HG03064 (cell line): ENCODE results near the gene DAPK2.

Source experiments
- ATAC-seq: cut with Tn5 transposase; IDR thresholded peaks from one replicate; pipeline ENCODE4 v1.9.1; 2021; ENCODE audit warnings: low read depth; ENCODE audit not compliant: unreplicated experiment

The DAPK2 gene

DNA sequence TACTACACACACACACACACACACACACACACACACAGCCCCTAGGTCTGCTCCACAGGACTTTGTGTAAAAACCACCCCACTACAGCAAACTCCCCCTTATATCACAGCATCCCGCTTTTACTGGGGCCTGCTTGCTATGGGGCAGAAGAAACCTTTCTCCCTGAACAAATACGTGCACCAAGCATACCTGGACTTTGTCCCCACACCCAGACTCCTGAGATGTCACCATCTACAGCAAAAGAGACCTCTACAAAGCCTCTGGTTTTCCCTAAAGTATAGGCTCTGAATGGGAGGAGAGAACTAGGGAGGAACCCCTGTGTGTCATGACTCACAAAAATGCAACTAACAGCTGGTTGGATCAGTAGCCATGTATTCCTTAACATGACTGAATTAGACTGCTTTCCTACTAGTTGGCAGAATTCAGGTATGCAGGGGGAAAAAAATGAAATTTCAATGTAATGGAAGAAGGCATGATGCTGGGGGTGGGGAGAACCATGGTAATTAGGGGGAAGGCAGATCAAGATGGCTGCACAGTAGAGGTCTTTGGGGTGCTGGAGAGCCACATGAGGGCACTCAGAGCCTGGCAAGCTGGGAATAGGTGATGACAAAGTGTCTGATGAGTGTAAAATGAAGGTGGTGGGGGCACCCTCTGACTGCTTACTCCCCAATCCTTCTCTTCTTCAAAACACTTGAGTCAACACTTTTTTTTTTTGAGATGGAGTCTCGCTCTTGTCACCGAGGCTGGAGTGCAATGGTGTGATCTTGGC lies 45.9 kb downstream of the DAPK2 start:
- no peak for ATAC-seq

DNA sequence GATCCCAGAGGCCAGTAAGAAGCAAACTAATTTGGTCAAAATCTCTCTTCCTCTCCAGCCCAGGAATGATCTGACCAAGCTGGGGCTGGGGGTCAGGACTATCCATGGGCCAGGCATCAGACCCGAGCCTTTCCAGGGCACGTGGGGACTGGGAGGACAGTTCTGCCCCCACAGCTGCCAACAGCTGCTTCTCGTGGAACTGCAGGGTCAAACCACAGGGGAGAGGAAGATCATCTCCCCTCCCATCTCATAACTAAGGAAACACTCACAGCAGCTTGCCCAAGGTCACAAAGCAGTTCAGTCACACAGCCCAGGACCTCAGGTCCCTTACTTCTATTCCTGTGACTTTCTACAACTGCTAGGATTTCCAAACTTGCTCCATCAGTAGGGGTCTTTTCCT lies 47.1 kb downstream of the DAPK2 start:
- ATAC-seq: no peak

DNA sequence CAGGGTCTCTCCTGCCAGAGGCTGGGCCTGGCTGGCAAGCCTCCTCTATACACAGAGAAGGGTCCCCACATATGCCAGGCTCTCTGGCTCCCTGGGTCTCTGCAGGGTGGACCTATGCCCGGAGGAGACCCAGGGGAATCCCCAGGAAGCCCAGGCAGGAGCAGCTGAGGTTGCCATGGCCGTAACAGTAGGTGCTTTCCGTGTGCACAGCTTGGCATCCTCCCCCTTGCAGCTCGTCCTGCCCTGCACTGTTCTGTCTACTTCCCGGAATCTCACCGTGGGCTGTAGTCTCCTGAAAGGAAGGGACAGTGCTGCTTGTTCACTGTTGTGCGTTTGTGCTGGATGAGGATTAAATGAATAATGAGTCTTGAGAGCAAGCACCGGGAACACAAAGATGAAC lies 47.8 kb downstream of the DAPK2 start:
- no peak for ATAC-seq

DNA sequence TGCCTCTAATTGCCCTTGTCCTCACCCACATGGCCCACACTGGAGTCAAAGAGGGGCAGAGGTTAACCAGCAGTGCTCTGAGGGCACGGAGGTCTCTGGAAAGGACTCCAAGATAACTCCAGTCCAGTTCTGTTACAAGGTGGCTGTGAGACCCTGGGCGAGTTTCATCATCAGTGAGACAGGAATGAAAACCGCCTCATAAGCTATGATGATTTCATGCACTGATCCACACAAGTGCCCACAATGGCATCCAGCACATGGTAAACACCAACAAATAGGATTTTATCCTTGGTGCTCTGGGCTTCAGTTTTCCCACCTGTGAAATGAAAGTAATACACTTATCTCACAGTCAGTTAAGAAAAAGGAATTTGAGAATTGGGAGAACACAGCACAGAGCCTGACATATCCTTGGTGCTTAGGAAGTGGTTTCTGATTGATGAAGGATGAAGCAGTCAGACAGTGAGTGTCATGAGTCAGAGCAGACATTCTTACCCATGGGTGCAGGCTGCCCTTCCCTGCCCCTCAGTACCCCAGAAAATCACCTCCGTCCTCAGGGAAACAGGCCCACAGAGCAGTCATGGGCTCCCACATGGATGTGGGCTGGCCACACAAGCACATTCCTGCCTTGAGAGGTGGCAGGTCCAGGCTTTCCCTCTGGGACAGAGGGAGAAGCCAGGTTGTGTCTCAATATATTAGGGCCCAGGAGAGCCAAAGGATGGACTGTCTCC lies 48.4 kb downstream of the DAPK2 start:
- ATAC-seq: no peak

DNA sequence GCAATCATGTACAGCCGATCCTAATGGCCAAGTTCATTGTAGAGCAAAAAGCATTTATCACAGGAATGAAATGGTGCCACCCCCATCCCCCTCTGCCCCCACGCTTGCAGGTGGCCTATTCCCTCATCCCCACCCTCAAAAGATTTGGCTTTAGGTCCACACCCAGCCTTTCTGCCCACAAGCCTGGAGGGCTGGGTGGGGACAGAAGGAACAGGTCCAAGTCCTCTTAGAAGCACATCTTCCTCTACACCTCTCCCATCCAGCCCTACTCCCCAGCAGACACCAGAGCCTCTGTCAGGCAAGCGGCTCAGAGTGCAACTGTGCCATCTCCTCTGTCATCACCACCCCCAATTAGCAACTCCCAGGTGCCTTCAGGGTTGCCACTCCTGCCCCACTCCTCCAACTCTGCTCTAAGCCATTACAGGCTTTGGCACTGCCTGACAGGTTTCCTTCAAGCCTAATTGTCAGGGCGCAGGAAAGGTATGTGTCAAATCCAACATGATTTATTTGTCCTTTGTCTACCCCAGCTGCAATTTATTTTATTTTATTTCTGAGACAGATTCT lies 49.4 kb downstream of the DAPK2 start:
- ATAC-seq: no peak

DNA sequence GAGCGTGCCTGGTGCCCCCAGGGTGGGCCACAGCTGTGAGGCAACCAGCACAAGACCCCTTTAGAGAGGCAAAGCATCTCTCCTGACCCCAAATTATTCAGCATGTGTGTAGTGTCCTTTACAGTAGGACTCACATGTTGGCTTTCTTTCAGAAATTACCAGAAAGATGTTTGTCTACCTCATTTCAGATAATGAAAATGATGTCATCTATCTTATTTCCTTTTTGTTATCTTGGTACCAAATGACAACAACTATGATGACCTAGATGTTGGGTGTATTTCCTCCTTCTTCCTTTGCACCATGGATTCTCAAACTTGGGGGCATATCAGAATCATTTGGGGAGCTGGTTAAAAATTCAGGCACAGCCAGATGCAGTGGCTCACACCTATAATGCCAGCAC lies 50.5 kb downstream of the DAPK2 start:
- no peak for ATAC-seq

DNA sequence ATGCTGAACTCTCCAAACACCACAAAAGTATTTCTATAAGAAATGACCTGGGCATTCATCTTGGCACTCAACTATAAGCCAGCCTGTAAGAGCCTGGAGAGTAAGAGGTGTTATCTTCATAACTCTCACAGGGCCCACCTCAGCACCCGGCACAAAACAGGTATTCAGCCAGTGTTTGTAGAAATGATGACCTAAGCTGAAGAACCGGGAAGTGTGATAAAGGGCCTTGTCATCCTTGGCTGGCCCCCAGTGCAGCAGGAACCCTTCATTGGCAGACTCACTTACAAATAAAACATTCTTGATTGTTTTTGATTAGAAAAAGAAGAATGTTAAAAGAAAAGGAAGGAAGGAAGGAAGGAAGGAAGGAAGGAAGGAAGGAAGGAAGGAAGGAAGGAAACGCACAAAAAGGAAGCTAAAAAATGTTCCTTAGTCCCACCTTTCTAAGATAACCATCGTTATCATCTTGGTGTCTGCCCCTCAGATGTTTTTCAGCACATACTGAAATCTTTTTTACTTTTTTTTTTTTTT lies 52.1 kb downstream of the DAPK2 start:
- ATAC-seq: no peak

DNA sequence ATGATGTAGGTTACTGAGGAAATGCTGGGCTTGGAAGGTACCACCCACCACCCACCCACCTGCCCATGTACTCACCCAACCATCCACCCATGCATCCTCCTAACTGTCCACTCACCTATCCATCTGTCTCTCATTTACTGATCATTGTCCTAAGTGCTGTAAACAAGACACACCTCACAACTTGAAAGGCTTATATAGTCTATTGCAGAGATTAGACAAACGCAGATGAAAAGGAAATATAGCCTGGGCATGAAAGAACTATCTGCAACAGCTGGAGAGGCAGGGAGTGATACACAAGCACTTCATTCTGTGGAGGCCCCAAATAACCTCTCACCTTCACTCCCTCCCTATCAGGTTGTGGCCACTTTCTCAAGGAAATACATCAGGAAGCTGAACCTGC lies 54.0 kb downstream of the DAPK2 start:
- no peak for ATAC-seq

DNA sequence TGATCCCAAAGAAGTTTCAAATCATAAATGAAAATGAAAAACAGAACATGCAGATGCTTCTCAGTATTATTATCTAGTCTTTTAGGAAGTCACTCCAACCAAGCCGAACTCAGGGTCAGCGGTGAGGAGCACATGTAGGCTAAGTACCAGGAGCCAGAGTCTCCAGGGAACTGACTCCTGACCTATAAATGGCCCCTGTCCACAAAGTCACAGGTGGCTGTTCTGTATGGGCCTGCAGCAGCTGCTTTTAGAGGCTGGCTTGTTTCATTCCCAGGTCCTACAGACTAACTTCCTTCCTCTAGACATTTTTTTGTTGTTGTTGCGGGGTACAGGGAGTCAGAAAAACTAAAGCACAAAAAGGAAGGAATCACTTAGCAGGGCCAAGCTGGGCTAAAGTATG lies 54.6 kb downstream of the DAPK2 start:
- ATAC-seq: no peak

DNA sequence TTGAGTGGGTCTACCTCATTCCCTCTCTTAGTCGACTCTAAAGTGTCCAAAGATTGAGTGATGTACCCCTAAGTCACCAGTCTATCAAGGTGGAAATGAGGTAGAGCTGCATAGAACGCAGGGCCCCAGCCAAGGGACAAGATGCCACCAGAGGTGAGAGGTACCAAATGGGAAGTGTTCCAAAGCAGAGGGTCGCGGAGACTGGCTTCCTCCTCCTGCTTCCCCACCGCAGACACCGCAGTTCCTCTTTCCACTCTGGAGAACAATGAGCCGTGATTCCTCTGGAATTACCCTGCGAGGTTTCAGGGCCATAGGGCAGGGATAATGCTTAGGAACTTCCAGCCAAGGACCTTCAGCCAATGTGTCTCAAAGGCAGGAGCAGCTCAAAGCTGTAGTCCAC lies 55.8 kb downstream of the DAPK2 start:
- no peak for ATAC-seq

DNA sequence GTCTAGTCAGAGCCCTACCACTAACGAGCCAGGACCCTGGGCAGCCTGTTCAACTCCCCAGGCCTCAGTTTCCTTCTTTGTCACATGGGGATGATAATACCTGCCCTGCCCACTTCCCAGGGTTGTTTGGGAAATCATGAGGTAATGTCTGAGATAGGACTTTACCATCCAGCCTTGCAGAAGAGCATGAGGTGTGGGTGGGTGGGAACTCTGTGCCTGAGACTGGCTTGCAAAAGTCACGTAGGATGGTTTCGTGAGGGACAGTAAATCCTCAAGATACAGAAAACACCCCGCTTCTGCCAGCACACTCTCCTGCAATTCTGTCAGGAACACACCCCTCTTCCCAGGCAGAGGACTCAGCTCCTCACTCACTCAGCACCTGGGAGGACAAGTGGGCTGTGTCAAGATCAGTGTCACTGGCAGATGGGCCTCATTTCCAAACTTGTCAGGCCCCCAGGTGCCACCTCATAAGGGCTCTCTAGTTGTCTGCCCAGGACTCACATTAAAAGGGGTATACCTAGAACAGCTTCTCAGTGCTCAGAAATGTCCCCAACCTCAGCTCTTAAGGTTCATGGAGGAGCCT lies 58.4 kb downstream of the DAPK2 start:
- no peak for ATAC-seq

DNA sequence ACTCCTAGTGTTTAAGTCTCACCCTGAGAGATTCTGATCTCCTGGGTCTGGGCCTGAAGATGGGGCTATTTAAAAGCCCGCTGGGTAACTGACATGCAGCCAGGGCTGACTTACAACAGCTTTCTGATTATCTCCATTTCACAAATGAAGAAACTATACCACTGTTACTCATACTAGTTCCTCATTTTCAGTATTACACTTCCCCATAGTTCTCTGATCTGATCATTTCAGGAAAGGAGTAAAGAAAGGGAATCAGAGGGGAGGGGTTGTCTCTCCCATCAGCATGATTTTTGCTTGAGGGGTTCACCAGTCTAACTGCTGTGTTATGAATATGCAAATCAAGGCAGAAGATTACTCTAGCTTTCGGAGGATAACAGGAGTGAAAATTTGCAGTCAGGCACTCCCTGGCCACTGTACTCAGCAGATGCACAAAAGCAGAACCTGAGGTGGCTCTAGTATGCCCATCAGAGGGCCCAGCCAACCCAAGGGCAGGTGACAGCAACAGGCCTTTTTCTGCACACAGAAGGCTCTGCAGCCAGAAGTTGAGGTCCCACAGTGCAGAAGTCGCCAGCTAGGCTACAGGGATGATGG lies 59.4 kb downstream of the DAPK2 start:
- peak; percentile 53 for ATAC-seq

DNA sequence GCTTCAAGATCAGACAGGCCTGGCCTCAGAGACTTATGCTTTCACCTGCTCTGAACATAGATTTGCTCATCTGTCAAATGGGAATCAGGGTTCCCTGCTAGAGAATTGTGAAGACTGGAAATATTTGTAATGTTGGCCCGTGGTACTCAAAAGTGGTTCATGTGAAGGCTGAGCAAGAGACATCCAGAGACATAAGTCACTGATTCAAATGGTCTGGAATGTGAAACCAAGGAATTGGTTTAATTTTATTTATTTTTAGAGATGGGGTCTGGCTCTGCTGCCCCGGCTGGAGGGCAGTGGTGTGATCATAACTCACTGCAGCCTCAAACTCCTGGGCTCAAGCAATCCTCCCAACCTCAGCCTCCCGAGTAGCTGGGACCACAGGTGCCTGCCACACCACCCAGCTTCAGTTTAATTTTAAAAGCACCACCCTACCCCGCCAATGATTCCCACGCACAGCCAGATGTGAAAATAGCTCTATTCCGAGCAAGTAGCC lies 60.1 kb downstream of the DAPK2 start:
- ATAC-seq: no peak

DNA sequence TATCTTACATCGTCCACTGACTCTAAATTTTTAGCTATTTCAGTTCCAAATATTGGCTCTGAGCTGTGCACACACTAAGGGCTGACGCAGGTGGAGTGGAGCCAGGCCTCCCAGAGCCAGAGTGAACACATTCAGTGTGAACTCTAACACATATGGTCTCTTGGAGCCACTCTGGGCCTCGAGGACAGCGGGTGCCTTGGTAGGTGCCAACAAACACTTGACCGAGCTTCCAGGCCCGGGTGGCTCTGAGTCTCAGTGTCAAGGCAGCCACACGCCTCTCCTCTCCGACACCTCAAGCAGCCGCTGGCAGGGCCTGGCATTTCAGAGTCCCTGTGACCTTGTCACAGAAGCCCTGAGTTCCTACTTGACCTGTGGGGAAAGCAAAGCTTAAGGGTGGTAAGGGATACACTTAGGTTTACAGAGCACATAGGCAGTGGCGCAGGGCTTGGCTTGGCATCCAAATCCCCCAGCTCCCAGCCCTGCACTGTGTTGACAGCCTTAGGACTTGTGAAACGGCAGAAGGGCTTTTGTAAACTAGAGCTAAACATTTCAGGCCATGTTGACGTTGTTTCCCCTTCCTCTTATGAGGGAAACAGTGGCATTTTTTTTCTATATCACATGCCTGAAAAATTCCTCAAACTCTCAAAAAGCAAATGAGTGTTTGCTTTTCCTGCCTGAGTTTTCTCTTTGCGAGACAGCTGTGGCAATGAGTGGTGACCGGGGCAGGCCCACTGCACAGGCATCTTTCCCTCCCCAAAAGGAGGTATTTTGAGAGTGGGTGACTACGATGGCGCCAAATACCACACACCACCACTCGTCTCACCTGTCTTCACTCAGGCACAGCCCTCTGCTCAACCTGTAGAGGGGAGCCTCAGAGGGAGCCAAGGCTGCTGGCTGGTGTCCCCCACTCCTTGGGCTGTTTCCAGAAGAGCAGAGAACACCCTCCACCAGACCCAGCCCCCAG lies 60.8 kb downstream of the DAPK2 start:
- no peak for ATAC-seq

DNA sequence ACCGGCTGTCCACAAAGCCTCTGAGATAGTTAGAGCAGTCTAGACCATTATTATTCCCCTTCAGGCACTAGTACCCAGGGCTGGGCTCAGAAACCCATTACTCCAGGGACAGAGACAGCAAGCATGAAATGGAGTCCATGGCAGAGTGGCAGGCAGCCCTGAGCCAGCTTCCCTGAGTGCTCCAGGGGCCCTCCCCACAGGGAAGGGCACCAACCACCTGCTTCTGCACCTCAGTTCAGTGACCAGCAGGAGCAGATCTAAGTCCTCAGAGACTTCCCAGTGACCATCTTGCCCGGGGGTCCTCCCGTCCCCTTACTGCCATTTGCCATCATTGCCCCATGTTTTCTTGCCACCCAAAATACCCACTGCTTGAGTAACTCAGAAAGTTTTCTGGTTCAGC lies 62.0 kb downstream of the DAPK2 start:
- no peak for ATAC-seq

DNA sequence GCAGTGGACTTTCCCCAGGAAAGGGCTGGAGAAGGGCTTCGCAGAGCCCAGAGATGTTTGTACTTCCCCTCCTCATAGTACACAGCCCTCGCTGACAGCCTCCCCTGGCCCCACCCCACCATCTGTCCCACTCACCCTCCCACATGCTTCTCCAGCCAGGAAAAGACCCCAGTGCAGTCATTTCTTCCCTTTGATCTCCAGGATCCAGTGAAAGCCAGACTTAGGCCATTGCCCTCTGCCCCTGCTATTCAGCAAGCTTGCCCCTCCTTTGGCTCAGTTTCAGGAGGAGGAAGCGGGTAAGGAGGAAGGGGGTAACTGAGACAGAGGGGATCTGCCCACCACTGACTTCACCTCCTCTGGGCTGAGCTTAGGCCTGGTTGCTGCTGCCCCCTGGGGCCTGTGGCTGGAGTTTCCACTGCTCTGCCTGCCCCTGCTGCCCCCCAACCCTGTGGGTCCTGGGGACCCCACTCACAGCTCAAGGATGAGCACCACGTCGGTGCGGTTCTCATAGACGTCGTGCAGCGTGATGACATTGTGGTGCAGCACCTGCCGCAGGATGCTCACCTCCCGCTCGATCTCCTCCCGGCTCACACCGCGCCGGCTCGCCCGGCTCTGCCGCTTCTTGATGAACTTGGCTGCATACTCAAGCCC lies 63.1 kb downstream of the DAPK2 start:
- ATAC-seq: no peak

DNA sequence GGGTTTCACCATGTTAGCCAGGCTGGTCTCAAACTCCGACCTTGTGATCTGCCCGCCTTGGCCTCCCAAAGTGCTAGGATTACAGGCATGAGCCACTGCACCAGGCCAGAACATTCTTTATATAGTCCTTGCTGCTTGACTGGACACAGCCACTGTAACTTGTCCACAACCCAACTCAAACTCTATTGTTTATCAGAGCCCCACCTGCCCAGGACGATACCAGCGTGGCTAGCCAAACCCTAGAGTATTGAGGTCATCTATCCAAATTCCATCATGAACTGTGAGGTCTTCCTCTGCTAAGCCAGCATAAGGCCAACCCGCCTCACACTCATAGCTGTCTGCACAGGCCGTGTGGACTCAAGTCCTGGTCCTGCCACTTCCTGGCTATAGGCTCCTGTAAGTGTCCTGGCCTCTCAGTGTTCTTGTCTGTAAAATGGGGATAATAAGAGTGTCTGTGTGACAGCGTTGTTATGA lies 63.9 kb downstream of the DAPK2 start:
- no peak for ATAC-seq

DNA sequence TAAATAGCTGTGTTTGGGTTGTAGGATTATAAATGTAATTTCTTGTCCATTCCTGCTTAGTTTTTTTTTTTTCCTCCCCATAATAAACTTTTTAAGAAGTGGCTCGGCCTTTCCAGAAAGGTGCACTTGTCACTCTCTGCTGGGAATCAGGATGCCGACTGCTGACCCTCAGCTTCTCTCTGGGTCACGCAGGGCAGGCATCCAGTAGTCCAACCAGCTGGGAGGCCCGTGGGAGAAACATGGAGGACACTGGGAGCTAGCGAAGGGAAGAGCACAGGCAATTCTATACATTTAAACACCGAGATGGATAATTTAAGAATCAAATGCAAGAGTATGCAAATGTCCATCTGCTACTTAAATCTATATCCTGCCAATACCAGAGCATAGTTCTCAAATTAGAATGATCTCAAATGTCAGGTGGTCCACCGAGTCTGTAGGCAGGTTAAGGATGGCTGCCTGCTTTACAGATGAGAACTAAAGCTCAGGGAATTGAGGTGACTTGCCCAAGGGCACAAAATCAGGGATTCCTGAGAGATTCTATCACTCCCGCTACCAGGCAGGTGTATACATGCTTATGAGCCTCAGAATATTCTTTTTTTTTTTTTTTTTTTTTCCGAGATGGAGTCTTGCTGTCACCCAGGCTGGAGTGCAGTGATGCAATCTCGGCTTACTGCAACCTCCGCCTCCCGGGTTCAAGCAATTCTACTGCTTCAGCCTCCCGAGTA lies 64.5 kb downstream of the DAPK2 start:
- no peak for ATAC-seq
